Psoas muscle (tissue), 8 donors: ENCODE measurements around the gene KCP. TPM values are rescaled to one million over a fixed set of nuclear protein-coding genes. Genes with fewer than 3 reads are reported as not detected.

Experiments used
- ATAC-seq, 4 donors: fragments of 200-7000 bp; cut with Tn5 transposase; one replicate each; pipeline ENCODE4 v1.9.1; 2020; ENCODE audit warnings: moderate library complexity in 3 of 4, mild to moderate bottlenecking in 2 of 4
- DNase-seq, 2 donors: peaks; one replicate each; pipeline ENCODE4 v3.0.0-alpha.2; 2020
- H3K27ac ChIP-seq: fragments of 200-600 bp; one replicate; pipeline ENCODE4 v1.8.0; 2022
- H3K27me3 ChIP-seq, 3 donors: fragments of 200-600 bp in 1 of 3; one replicate each; pipeline versions ENCODE4 v1.6.1 to v1.8.0; 2013 to 2022; ENCODE audit warnings: low read length in 2 of 3, mild to moderate bottlenecking in 2 of 3, moderate library complexity in 1 of 3; ENCODE audit not compliant: insufficient read depth in 3 of 3
- H3K36me3 ChIP-seq, 2 donors: fragments of 200-600 bp in 1 of 2; one replicate each; pipeline versions ENCODE4 v1.6.1 to v1.8.0; 2013 to 2022; ENCODE audit warnings: low read depth in 1 of 2, mild to moderate bottlenecking in 1 of 2, moderate library complexity in 1 of 2; ENCODE audit not compliant: insufficient read depth in 1 of 2
- H3K4me1 ChIP-seq: fragments of 200-600 bp; one replicate; pipeline ENCODE4 v1.8.0; 2022
- H3K4me3 ChIP-seq: fragments of 200-600 bp; one replicate; pipeline ENCODE4 v1.8.0; 2022; ENCODE audit warnings: mild to moderate bottlenecking
- H3K9me3 ChIP-seq: fragments of 200-600 bp; one replicate; pipeline ENCODE4 v1.8.0; 2022
- CTCF ChIP-seq: fragments of 200-600 bp; IDR thresholded peaks from one replicate; pipeline ENCODE4 v1.8.0; 2022; ENCODE audit warnings: antibody characterized with exemption
- WGBS, 3 donors: extraction: QIAGEN DNeasy Blood & Tissue Kit; methylation state at CpG; one replicate each; pipeline versions ENCODE4 v1.1.6 to v1.1.7; 2013; 5-methylcytosine and 5-hydroxymethylcytosine counted together
- intact Hi-C, 2 donors: fragments of 100-400 bp; cut with DNase I; formaldehyde crosslinking; loops; one replicate each; pipeline versions ENCODE4 v1.11.0 to v1.14.2; 2022
- polyA plus RNA-seq, 3 donors: library from polyadenylated mRNA; stranded (reverse); fragments of 200-250 nt; gene quantifications; one replicate each; pipeline ENCODE4 v1.2.3, GENCODE V29; 2013
- total RNA-seq, 4 donors: library from RNA; stranded (reverse); fragmentation: NEBNext Ultra II Directional in 2 of 4; extraction: Animal tissue kit (Norgen Biotek cat#: 25700) in 2 of 4; gene quantifications; one replicate each; pipeline versions ENCODE4 v1.2.1 to v1.2.4, GENCODE V29; 2021 to 2023
- donor health status: healthy with polysubstance abuse.
- donor health status: DM: no; HTN: no; CAD: no; lungs with moderate emphysema.
- donor health status: Bipolar disorder and iron deficiency.
- donor health status: healthy.
- donor health status: DM: yes; HTN: yes; CAD: no.
- donor health status: DM: no; HTN: no; CAD: no.
- donor health status: DM: no; HTN: no; CAD: no.
- donor health status: DM: yes; HTN: yes; CAD: no.

Gene KCP
- total and polyA plus RNA-seq, 7 donors: 0.03 to 0.34 (median 0.15) TPM

- H3K4me1 ChIP-seq: peaks cover 50% of the 10 kb centered on the region
- peak overlapping the region; percentile 100 for H3K27ac ChIP-seq
- no peaks in the 10 kb centered on the region for H3K9me3 ChIP-seq
- no peaks in the 10 kb centered on the region for H3K27me3 ChIP-seq
- DNase-seq: peak; percentile 65 to 88
- peak; percentile 13 to 40 (median 26) for ATAC-seq
- WGBS, 3 donors: 27 to 34% (median 29%) methylated on average over 14 of the region's 14 CpGs
- H3K4me3 ChIP-seq: peak overlapping the region; percentile 89
- intact Hi-C loops: loop anchor here in 1 of 2 donors (1.0 kb wide), 1 partner anchor 16 kb away; no protein-coding TSS in a partner anchor
- H3K36me3 ChIP-seq: peaks cover 4 to 97% of the 10 kb centered on the region in 2 donors
- no peak for TF ChIP-seq CTCF
Measured at GRCh38 chr7:128835790-128836641, 74.5 kb downstream of the KCP start.

GRCh38 chr7:128835231-128835751 lies 75.2 kb downstream of the KCP start:
- TF ChIP-seq CTCF: no peak
- Histone ChIP-seq H3K27ac (peak overlapping the region; percentile 100), H3K9me3 (no peaks in the 10 kb centered on the region), H3K4me1 (peaks cover 50% of the 10 kb centered on the region), H3K36me3 (peaks cover 4 to 94% of the 10 kb centered on the region in 2 donors), H3K4me3 (peak overlapping the region; percentile 89), H3K27me3 (no peaks in the 10 kb centered on the region)
- intact Hi-C loops: no loop called here
- no peak for ATAC-seq
- DNase-seq: peak; percentile 25 to 51
- 41 to 56% (median 42%) methylated on average over 16 of the region's 16 CpGs for WGBS, 3 donors

- Histone ChIP-seq H3K9me3 (no peaks in the 10 kb centered on the region), H3K4me1 (peaks cover 45% of the 10 kb centered on the region), H3K36me3 (peaks cover 4 to 80% of the 10 kb centered on the region in 2 donors), H3K27me3 (no peaks in the 10 kb centered on the region), H3K4me3 (peak overlapping the region; percentile 89), H3K27ac (peak overlapping the region; percentile 100)
- TF ChIP-seq CTCF: no peak
- intact Hi-C loops: loop anchor here in 1 of 2 donors (5.0 kb wide), 1 partner anchor 92 kb away; no protein-coding TSS in a partner anchor
- no peak for ATAC-seq
- DNase-seq: no peak
- WGBS, 3 donors: 14 to 26% (median 16%) methylated on average over 2 to 4 of the region's 4 CpGs
Measured at GRCh38 chr7:128833946-128834325, 76.6 kb downstream of the KCP start.

DNA sequence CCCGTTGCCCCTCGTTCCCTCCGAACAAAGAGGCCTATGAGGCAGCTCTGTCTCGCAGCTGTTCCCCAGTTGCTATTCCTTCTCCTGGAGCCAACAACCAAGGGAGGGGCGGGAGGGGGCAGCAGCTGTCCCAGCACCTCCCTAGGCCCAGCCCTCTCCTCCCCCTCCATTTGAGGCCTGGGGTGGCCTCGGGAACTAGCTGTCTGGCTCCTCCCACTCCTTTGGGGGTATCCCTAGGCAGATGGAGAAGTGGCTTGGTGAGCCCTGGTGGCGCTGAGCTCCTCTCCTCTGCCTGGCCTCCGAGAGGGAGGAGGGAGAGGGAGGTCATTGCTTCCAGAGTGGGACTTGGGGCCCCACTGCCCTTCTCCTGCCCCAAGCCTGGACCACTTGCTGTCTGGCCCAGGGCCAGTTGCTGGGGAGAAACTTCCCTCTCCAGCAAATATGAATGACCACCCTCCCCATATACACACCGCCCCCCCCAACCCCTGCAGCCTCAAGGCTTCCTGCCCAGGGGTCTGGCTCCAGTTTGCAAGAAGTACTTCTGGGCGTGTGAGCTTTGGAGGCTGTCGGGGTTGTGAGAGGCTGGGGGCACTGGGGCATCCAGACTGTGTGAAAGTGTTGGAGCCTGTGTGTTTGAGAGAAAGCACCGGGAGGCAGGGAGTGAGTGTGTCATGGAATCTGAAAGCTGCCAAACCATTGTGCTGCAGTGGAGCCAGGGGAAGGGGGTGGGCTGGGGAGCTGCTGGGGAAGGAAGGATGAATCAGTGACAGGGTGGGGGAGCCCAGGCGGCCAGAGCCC lies 77.2 kb downstream of the KCP start:
- DNase-seq: peak; percentile 77 to 89
- intact Hi-C loops: loop anchor here in 1 of 2 donors (5.0 kb wide), 1 partner anchor 91 kb away; no protein-coding TSS in a partner anchor
- WGBS, 3 donors: 2 to 3% (median 3%) methylated on average over 12 to 13 of the region's 13 CpGs
- H3K4me1 ChIP-seq: peaks cover 50% of the 10 kb centered on the region
- no peaks in the 10 kb centered on the region for H3K9me3 ChIP-seq
- peaks cover 4 to 74% of the 10 kb centered on the region in 2 donors for H3K36me3 ChIP-seq
- peak; percentile 8 to 25 (median 18) for ATAC-seq
- H3K27me3 ChIP-seq: no peaks in the 10 kb centered on the region
- TF ChIP-seq CTCF: no peak
- H3K27ac ChIP-seq: peak overlapping the region; percentile 100
- peak overlapping the region; percentile 89 for H3K4me3 ChIP-seq
